ENCODE measurements around the gene MBOAT2. TPM values are rescaled to one million over a fixed set of nuclear protein-coding genes. Genes with fewer than 3 reads are reported as not detected.

The MBOAT2 gene
- total RNA-seq, 1 donor from 2014 or later = 1.7 TPM

- no peaks in the 10 kb centered on the region for H3K36me3 Mint-ChIP-seq (ENCODE audit: low read depth)
- ATAC-seq (ENCODE audit: low read depth) (no peak), DNase-seq (no peak)
- intact Hi-C loops (cut with micrococcal nuclease) = no loop called here
- H3K27me3 Mint-ChIP-seq = peaks cover 25% of the 10 kb centered on the region
- TF ChIP-seq CTCF (IDR thresholded peaks at IDR 0.05) = no peak
- H3K27ac Mint-ChIP-seq = no peak overlapping the region
- POLR2A ChIA-PET = no interaction called here
- H3K9me3 Mint-ChIP-seq = no peaks in the 10 kb centered on the region
- H3K4me1 Mint-ChIP-seq = no peaks in the 10 kb centered on the region
- no peak overlapping the region for H3K4me3 Mint-ChIP-seq
- CTCF ChIA-PET = no interaction called here
These were observed 27.4 kb upstream of the MBOAT2 start for GRCh38 chr2:9030841-9031240.

GRCh38 chr2:9030190-9030589 is 26.7 kb upstream of the MBOAT2 start:
- H3K4me3 Mint-ChIP-seq = no peak overlapping the region
- ATAC-seq (ENCODE audit: low read depth) = no peak
- no peaks in the 10 kb centered on the region for H3K36me3 Mint-ChIP-seq (ENCODE audit: low read depth)
- CTCF ChIA-PET = no interaction called here
- H3K27me3 Mint-ChIP-seq = peaks cover 25% of the 10 kb centered on the region
- H3K27ac Mint-ChIP-seq = no peak overlapping the region
- no peak for TF ChIP-seq CTCF (IDR thresholded peaks at IDR 0.05)
- intact Hi-C loops (cut with micrococcal nuclease) = no loop called here
- no peaks in the 10 kb centered on the region for H3K9me3 Mint-ChIP-seq
- DNase-seq = no peak
- no peaks in the 10 kb centered on the region for H3K4me1 Mint-ChIP-seq
- POLR2A ChIA-PET = no interaction called here

GRCh38 chr2:9029721-9030120 is 26.2 kb upstream of the MBOAT2 start:
- Mint-ChIP-seq H3K27me3 (peaks cover 25% of the 10 kb centered on the region), H3K36me3 (ENCODE audit: low read depth) (no peaks in the 10 kb centered on the region), H3K4me3 (no peak overlapping the region), H3K4me1 (no peaks in the 10 kb centered on the region), H3K9me3 (no peaks in the 10 kb centered on the region), H3K27ac (no peak overlapping the region)
- no peak for TF ChIP-seq CTCF (IDR thresholded peaks at IDR 0.05)
- intact Hi-C loops (cut with micrococcal nuclease) = no loop called here
- CTCF ChIA-PET = no interaction called here
- POLR2A ChIA-PET = no interaction called here
- ATAC-seq (ENCODE audit: low read depth) (no peak), DNase-seq (no peak)

- peaks cover 31% of the 10 kb centered on the region for H3K27me3 Mint-ChIP-seq
These were observed 24.4 kb upstream of the MBOAT2 start for GRCh38 chr2:9027884-9028283.

GRCh38 chr2:9025746-9026145 is 22.3 kb upstream of the MBOAT2 start:
- ChIA-PET CTCF (no interaction called here), POLR2A (no interaction called here)
- H3K36me3 Mint-ChIP-seq (ENCODE audit: low read depth) = no peaks in the 10 kb centered on the region
- H3K27me3 Mint-ChIP-seq = peaks cover 22% of the 10 kb centered on the region
- no peak for ATAC-seq (ENCODE audit: low read depth)
- no peak for TF ChIP-seq CTCF (IDR thresholded peaks at IDR 0.05)
- H3K27ac Mint-ChIP-seq = no peak overlapping the region
- H3K4me3 Mint-ChIP-seq = no peak overlapping the region
- DNase-seq = no peak
- intact Hi-C loops (cut with micrococcal nuclease) = no loop called here
- H3K4me1 Mint-ChIP-seq = no peaks in the 10 kb centered on the region
- H3K9me3 Mint-ChIP-seq = no peaks in the 10 kb centered on the region

More at GRCh38 chr2:9027884-9028283, 24.4 kb upstream of the MBOAT2 start:
- no peaks in the 10 kb centered on the region for H3K36me3 Mint-ChIP-seq (ENCODE audit: low read depth)
- no peaks in the 10 kb centered on the region for H3K9me3 Mint-ChIP-seq
- no peak overlapping the region for H3K27ac Mint-ChIP-seq
- TF ChIP-seq CTCF (IDR thresholded peaks at IDR 0.05) = no peak
- DNase-seq (no peak), ATAC-seq (ENCODE audit: low read depth) (no peak)
- intact Hi-C loops (cut with micrococcal nuclease) = no loop called here
- H3K4me1 Mint-ChIP-seq = no peaks in the 10 kb centered on the region
- ChIA-PET CTCF (no interaction called here), POLR2A (no interaction called here)
- H3K4me3 Mint-ChIP-seq = no peak overlapping the region
